Calu3 (cell line): ENCODE results near the gene PNPLA3. TPM values are rescaled to one million over a fixed set of nuclear protein-coding genes. Genes with fewer than 3 reads are reported as not detected.

Experiments
- BruUV-seq: library from RNA; stranded (reverse); fragments of 400-500 nt; replicated peaks from 2 replicates; lab custom pipeline; 2021; lab: Mats Ljungman, UMichigan
- CTCF ChIA-PET: fragments of 300-600 bp; sonication (Branson Sonifier 250); formaldehyde crosslinking; loops from one replicate; lab custom pipeline; 2022; ENCODE audit warnings: antibody characterized with exemption; lab: Charles Lee
- DNase-seq: peaks from one replicate; pipeline ENCODE4 v3.0.0; 2022
- H3K27ac Mint-ChIP-seq: one replicate; pipeline ENCODE4 v1.8.0; 2022; ENCODE audit warnings: mixed read lengths; ENCODE audit not compliant: unreplicated experiment
- H3K27me3 Mint-ChIP-seq: one replicate; pipeline ENCODE4 v1.8.0; 2022; ENCODE audit warnings: mixed read lengths; ENCODE audit not compliant: unreplicated experiment
- H3K36me3 Mint-ChIP-seq: one replicate; pipeline ENCODE4 v1.8.0; 2022; ENCODE audit warnings: mild to moderate bottlenecking, moderate library complexity, mixed read lengths; ENCODE audit not compliant: insufficient read depth, unreplicated experiment
- H3K4me1 Mint-ChIP-seq: one replicate; pipeline ENCODE4 v1.8.0; 2022; ENCODE audit warnings: mild to moderate bottlenecking, low read depth, mixed read lengths; ENCODE audit not compliant: unreplicated experiment
- H3K4me3 Mint-ChIP-seq: one replicate; pipeline ENCODE4 v1.8.0; 2022; ENCODE audit warnings: mild to moderate bottlenecking, low read depth, moderate library complexity, mixed read lengths; ENCODE audit not compliant: unreplicated experiment
- H3K9me3 Mint-ChIP-seq: one replicate; pipeline ENCODE4 v1.8.0; 2022; ENCODE audit warnings: low read depth, mixed read lengths; ENCODE audit not compliant: unreplicated experiment
- CTCF ChIP-seq: fragments of 200-600 bp; IDR thresholded peaks from one replicate; pipeline ENCODE4 v1.8.0; 2022; ENCODE audit warnings: antibody characterized with exemption; ENCODE audit not compliant: unreplicated experiment
- intact Hi-C: fragments of 100-400 bp; cut with micrococcal nuclease; formaldehyde crosslinking; loops from one replicate; pipeline ENCODE4 v1.10.0; 2022; ENCODE audit not compliant: unreplicated experiment
- total RNA-seq: library from RNA; stranded (reverse); gene quantifications from 2 replicates; pipeline ENCODE4 v1.2.3, GENCODE V29; 2022

PNPLA3 gene
- total RNA-seq, 1 experiment from 2014 or later: 9.5 TPM

DNA sequence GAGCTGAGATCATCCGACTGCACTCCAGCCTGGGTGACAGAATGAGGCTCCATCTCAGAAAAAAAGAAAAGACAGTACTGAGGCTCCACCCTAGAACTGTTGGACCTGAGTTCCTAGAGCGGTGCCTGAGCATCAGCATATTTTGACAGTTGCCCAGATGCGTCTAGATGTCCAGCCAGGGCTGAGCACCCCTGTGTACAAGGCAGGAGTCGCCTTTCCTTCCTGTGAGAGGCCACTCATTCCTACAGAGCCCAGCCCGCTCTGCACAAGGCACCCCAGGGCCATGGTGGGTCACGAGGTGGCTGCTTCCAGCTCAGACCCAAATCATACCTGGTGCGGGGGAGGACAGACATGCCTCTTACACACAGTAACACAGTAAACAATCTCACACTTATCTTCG, 47.5 kb downstream of the PNPLA3 start:
- no peak for DNase-seq
- intact Hi-C loops: no loop called here
- no peak overlapping the region for H3K4me3 Mint-ChIP-seq
- no peaks in the 10 kb centered on the region for H3K4me1 Mint-ChIP-seq
- no peak for TF ChIP-seq CTCF
- H3K36me3 Mint-ChIP-seq: peaks cover 19% of the 10 kb centered on the region
- CTCF ChIA-PET: no interaction called here
- no peak overlapping the region for H3K27ac Mint-ChIP-seq
- H3K27me3 Mint-ChIP-seq: no peaks in the 10 kb centered on the region
- H3K9me3 Mint-ChIP-seq: no peaks in the 10 kb centered on the region
- BruUV-seq: no TSS peak

DNA sequence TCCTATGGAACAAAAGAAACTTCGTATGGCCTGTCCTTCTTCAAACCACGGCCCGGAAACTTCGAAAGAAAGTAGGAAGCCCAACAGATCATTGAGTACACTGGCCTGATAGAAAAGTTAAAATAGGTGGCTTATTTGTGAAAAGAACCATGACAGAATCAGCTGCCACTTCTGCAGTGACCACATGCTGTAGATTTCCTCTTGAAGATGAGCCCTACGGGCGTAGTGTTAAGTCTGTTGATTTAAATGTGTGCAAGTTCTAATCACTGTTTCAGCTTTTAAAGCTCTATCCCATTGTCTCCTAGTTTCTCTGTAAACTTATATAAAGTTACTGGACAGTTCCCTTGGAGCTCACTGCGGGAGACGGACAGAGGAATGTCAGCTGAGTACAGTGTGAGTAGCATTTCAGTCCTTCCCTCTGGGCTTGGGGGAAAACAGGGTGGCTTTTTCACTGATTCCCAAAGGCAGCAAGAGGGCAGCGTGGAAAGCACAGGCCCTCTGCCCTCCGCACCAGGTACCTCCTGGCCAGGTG, 49.4 kb downstream of the PNPLA3 start:
- Mint-ChIP-seq H3K27ac (no peak overlapping the region), H3K9me3 (no peaks in the 10 kb centered on the region), H3K4me3 (no peak overlapping the region), H3K36me3 (peaks cover 17% of the 10 kb centered on the region), H3K27me3 (no peaks in the 10 kb centered on the region), H3K4me1 (no peaks in the 10 kb centered on the region)
- CTCF ChIA-PET: no interaction called here
- intact Hi-C loops: no loop called here
- TF ChIP-seq CTCF: no peak
- no TSS peak for BruUV-seq
- no peak for DNase-seq

DNA sequence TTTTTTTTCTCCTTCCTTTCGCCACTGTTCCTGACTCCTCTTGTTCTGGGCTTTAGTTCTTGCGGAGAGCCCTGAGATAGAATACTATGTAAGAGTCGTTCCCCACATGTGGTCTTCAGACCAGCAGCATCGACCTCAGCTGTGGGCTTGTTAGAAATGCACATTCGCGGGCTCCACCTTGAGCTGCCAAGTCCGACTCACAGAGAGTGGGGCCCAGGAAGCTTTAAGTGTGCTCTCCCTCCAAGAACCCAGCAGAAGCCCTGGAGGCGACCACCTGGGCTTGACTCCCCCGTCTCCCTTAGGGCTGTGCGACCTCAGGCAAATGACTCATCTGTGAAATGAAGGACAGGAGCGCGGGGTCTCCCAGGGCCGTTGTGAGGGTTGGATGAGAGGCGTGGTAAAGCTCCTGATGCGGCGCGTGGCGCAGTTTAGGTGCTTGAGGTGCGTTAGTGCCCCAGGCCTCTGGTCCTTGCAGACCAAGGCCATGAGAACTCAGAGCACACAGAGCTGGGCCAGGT, 50.5 kb downstream of the PNPLA3 start:
- CTCF ChIA-PET: no interaction called here
- H3K4me1 Mint-ChIP-seq: no peaks in the 10 kb centered on the region
- no peak for TF ChIP-seq CTCF
- no peak overlapping the region for H3K4me3 Mint-ChIP-seq
- no TSS peak for BruUV-seq
- no peaks in the 10 kb centered on the region for H3K27me3 Mint-ChIP-seq
- peaks cover 16% of the 10 kb centered on the region for H3K36me3 Mint-ChIP-seq
- H3K9me3 Mint-ChIP-seq: no peaks in the 10 kb centered on the region
- intact Hi-C loops: no loop called here
- no peak overlapping the region for H3K27ac Mint-ChIP-seq
- DNase-seq: no peak

GRCh38 chr22:43975041-43975440, 51.4 kb downstream of the PNPLA3 start:
- no peak for TF ChIP-seq CTCF
- Mint-ChIP-seq H3K4me1 (no peaks in the 10 kb centered on the region), H3K4me3 (no peak overlapping the region), H3K27ac (no peak overlapping the region), H3K36me3 (peaks cover 25% of the 10 kb centered on the region), H3K9me3 (no peaks in the 10 kb centered on the region), H3K27me3 (no peaks in the 10 kb centered on the region)
- CTCF ChIA-PET: no interaction called here
- no TSS peak for BruUV-seq
- intact Hi-C loops: no loop called here
- no peak for DNase-seq
